Panc1 (cell line): ENCODE data around the gene ZNF281.

Experiments
- POLR2AphosphoS5 ChIP-seq: IDR thresholded peaks from 2 replicates; pipeline ENCODE4 v1.6.1; 2012; ENCODE audit warnings: mild to moderate bottlenecking, low read depth, low read length, moderate library complexity
- TF ChIP-seq, protein P1 (sequence below): fragments of 450-650 bp; IDR thresholded peaks from 2 replicates; pipeline ENCODE4 v1.5.1; 2017; ENCODE audit warnings: mild to moderate bottlenecking
- TF ChIP-seq, protein P2 (sequence below), 2 experiments: IDR thresholded peaks; 2 replicates each; pipeline ENCODE4 v1.6.1; 2011 to 2012; ENCODE audit warnings: low read depth in 2 of 2, control low read depth in 1 of 2, low read length in 1 of 2, mild to moderate bottlenecking in 1 of 2, moderate library complexity in 1 of 2; ENCODE audit not compliant: insufficient read depth in 1 of 2

DNA sequence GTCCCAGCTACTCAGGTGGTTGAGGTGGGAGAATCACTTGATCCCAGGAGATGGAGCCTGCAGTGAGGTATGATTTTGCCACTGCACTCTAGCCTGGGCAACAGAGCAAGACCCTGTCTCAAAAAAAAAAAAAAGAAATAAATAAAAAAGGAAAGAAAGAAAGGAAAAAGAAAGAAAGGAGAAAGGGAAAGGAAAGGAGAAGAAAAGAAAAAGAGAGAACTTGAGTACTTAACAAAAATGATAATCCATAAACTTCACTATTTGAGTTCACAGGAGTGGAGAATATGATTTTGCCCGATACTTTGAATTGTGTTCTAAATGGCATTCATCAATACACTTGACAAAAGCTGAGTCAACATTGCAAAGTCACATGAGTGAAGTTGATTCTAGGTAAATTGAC, 23.8 kb upstream of the ZNF281 start:
- TF ChIP-seq, protein P1, sequence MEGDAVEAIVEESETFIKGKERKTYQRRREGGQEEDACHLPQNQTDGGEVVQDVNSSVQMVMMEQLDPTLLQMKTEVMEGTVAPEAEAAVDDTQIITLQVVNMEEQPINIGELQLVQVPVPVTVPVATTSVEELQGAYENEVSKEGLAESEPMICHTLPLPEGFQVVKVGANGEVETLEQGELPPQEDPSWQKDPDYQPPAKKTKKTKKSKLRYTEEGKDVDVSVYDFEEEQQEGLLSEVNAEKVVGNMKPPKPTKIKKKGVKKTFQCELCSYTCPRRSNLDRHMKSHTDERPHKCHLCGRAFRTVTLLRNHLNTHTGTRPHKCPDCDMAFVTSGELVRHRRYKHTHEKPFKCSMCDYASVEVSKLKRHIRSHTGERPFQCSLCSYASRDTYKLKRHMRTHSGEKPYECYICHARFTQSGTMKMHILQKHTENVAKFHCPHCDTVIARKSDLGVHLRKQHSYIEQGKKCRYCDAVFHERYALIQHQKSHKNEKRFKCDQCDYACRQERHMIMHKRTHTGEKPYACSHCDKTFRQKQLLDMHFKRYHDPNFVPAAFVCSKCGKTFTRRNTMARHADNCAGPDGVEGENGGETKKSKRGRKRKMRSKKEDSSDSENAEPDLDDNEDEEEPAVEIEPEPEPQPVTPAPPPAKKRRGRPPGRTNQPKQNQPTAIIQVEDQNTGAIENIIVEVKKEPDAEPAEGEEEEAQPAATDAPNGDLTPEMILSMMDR = no peak
- TF ChIP-seq POLR2AphosphoS5 = no peak
- TF ChIP-seq, protein P2, sequence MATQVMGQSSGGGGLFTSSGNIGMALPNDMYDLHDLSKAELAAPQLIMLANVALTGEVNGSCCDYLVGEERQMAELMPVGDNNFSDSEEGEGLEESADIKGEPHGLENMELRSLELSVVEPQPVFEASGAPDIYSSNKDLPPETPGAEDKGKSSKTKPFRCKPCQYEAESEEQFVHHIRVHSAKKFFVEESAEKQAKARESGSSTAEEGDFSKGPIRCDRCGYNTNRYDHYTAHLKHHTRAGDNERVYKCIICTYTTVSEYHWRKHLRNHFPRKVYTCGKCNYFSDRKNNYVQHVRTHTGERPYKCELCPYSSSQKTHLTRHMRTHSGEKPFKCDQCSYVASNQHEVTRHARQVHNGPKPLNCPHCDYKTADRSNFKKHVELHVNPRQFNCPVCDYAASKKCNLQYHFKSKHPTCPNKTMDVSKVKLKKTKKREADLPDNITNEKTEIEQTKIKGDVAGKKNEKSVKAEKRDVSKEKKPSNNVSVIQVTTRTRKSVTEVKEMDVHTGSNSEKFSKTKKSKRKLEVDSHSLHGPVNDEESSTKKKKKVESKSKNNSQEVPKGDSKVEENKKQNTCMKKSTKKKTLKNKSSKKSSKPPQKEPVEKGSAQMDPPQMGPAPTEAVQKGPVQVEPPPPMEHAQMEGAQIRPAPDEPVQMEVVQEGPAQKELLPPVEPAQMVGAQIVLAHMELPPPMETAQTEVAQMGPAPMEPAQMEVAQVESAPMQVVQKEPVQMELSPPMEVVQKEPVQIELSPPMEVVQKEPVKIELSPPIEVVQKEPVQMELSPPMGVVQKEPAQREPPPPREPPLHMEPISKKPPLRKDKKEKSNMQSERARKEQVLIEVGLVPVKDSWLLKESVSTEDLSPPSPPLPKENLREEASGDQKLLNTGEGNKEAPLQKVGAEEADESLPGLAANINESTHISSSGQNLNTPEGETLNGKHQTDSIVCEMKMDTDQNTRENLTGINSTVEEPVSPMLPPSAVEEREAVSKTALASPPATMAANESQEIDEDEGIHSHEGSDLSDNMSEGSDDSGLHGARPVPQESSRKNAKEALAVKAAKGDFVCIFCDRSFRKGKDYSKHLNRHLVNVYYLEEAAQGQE (IDR thresholded peaks at IDR 0.05; ENCODE audit: insufficient read depth in 1 of 2, low read depth in 2 of 2, low read length in 1 of 2) = no peak
